Neuronal stem cell (in vitro differentiated cells): ENCODE measurements around the gene TAB2.

Source experiments
- DNase-seq: peaks from one replicate; pipeline ENCODE4 v3.0.0-alpha.2; 2013; ENCODE audit warnings: low spot score
- H2AFZ ChIP-seq: one replicate; pipeline ENCODE4 v1.6.1; 2013; ENCODE audit warnings: mild to moderate bottlenecking, low read length, inconsistent platforms
- H2AK5ac ChIP-seq: 2 replicates; pipeline ENCODE4 v1.6.1; 2013; ENCODE audit warnings: low read depth, mild to moderate bottlenecking, inconsistent platforms, low read length, moderate library complexity, mixed read lengths
- H2BK120ac ChIP-seq: 2 replicates; pipeline ENCODE4 v1.6.1; 2013; ENCODE audit warnings: low read depth, mild to moderate bottlenecking, inconsistent platforms, low read length, moderate library complexity, mixed read lengths
- H2BK12ac ChIP-seq: one replicate; pipeline ENCODE4 v1.6.1; 2013; ENCODE audit warnings: low read length, inconsistent platforms
- H2BK15ac ChIP-seq: 2 replicates; pipeline ENCODE4 v1.6.1; 2013; ENCODE audit warnings: mild to moderate bottlenecking, low read length, inconsistent platforms, mixed read lengths
- H2BK5ac ChIP-seq: one replicate; pipeline ENCODE4 v1.6.1; 2013; ENCODE audit warnings: inconsistent platforms, mild to moderate bottlenecking, low read length, moderate library complexity
- H3K14ac ChIP-seq: one replicate; pipeline ENCODE4 v1.6.1; 2013; ENCODE audit warnings: low read length, inconsistent platforms
- H3K18ac ChIP-seq: 2 replicates; pipeline ENCODE4 v1.6.1; 2013; ENCODE audit warnings: low read length, inconsistent platforms
- H3K23ac ChIP-seq: 2 replicates; pipeline ENCODE4 v1.6.1; 2013; ENCODE audit warnings: low read depth, mild to moderate bottlenecking, mixed read lengths, low read length, inconsistent platforms; ENCODE audit not compliant: poor library complexity
- H3K27ac ChIP-seq: replicated peaks from 3 replicates; pipeline ENCODE4 v1.5.1; 2013; ENCODE audit warnings: low read length, inconsistent platforms
- H3K27me3 ChIP-seq, 3 experiments: 2 replicates each; pipeline ENCODE4 v1.6.1; 2013; ENCODE audit warnings: low read length in 3 of 3, mild to moderate bottlenecking in 2 of 3, inconsistent platforms in 1 of 3, low read depth in 1 of 3, mixed read lengths in 1 of 3, moderate library complexity in 1 of 3; ENCODE audit not compliant: control insufficient read depth in 3 of 3, insufficient read depth in 3 of 3
- H3K36me3 ChIP-seq, 2 donors: replicated peaks in 1 of 2; 2 replicates each; pipeline ENCODE4 v1.6.1; 2013; ENCODE audit warnings: low read length in 2 of 2; ENCODE audit not compliant: control insufficient read depth in 2 of 2, insufficient read depth in 2 of 2
- H3K4ac ChIP-seq: 2 replicates; pipeline ENCODE4 v1.6.1; 2013; ENCODE audit warnings: inconsistent platforms, mild to moderate bottlenecking, low read length, moderate library complexity
- H3K4me1 ChIP-seq, 2 donors: 1 replicate in 1 of 2; 2 replicates in 1 of 2; pipeline ENCODE4 v1.6.1; 2013; ENCODE audit warnings: low read length in 2 of 2, low read depth in 1 of 2; ENCODE audit not compliant: control insufficient read depth in 2 of 2, insufficient read depth in 1 of 2
- H3K4me2 ChIP-seq: one replicate; pipeline ENCODE4 v1.6.1; 2013; ENCODE audit warnings: mild to moderate bottlenecking, low read length, inconsistent platforms; ENCODE audit not compliant: insufficient read depth, poor library complexity, severe bottlenecking
- H3K4me3 ChIP-seq, 2 donors: 2 replicates each; pipeline ENCODE4 v1.5.1; 2013; ENCODE audit warnings: low read length in 2 of 2, mild to moderate bottlenecking in 2 of 2, inconsistent platforms in 1 of 2, moderate library complexity in 1 of 2
- H3K79me1 ChIP-seq: one replicate; pipeline ENCODE4 v1.6.1; 2013; ENCODE audit warnings: low read depth, mild to moderate bottlenecking, inconsistent platforms, low read length, moderate library complexity
- H3K9ac ChIP-seq: one replicate; pipeline ENCODE4 v1.6.1; 2013; ENCODE audit warnings: mild to moderate bottlenecking, low read depth, low read length, inconsistent platforms; ENCODE audit not compliant: poor library complexity
- H3K9me3 ChIP-seq, 2 donors: replicated peaks in 1 of 2; 2 replicates each; pipeline versions ENCODE3 to v1.6.1; 2013; ENCODE audit warnings: low read length in 2 of 2, mild to moderate bottlenecking in 2 of 2, inconsistent platforms in 1 of 2, low read depth in 1 of 2, mixed read lengths in 1 of 2, moderate library complexity in 1 of 2; ENCODE audit not compliant: control insufficient read depth in 2 of 2, insufficient read depth in 1 of 2
- H4K8ac ChIP-seq: one replicate; pipeline ENCODE4 v1.6.1; 2013; ENCODE audit warnings: low read depth, mild to moderate bottlenecking, inconsistent platforms, low read length, moderate library complexity
- H4K91ac ChIP-seq: one replicate; pipeline ENCODE4 v1.6.1; 2013; ENCODE audit warnings: low read length, low read depth, mild to moderate bottlenecking, inconsistent platforms; ENCODE audit not compliant: poor library complexity
- WGBS, 2 donors: extraction: QIAGEN DNeasy Blood & Tissue Kit; methylation state at CpG; one replicate each; pipeline ENCODE4 v1.1.7; 2013; ENCODE audit warnings: missing lambda C conversion rate in 2 of 2, mixed read lengths in 1 of 2; ENCODE audit not compliant: insufficient read length in 2 of 2, insufficient replicate concordance in 1 of 2; ENCODE audit errors: extremely low coverage in 2 of 2; 5-methylcytosine and 5-hydroxymethylcytosine counted together

Gene TAB2

DNA sequence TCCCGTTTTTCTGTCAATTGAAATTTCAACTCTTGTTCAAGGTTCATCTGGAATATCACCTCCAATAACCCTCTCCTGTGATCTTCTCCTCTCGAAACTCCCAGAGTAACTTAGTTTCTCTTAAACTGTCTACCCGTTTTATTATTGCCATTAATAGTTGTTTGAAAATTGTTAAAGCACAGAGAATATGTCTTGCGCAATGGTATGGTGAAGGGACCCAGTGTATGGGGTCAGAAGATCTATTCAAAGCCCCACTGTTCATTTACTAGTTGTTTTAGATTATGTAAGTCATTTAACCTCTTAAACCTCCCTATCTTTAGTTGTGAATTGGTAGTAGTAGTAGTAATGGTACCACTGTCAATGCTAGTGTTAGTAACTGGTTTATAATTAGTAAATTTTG is 6.2 kb upstream of the TAB2 start:
- Histone ChIP-seq H2AK5ac (no peak overlapping the region), H2AFZ (no peak overlapping the region), H3K79me1 (no peaks in the 10 kb centered on the region), H4K91ac (no peak overlapping the region), H3K27ac (no peak overlapping the region), H3K4ac (no peak overlapping the region), H3K9me3 (no peaks in the 10 kb centered on the region), H2BK15ac (no peak overlapping the region), H2BK120ac (no peak overlapping the region), H4K8ac (no peak overlapping the region), H3K4me2 (no peak overlapping the region), H2BK5ac (no peak overlapping the region), H3K4me3 (no peak overlapping the region), H2BK12ac (no peak overlapping the region), H3K23ac (no peak overlapping the region), H3K27me3 (no peaks in the 10 kb centered on the region), H3K36me3 (no peaks in the 10 kb centered on the region), H3K9ac (no peak overlapping the region), H3K14ac (no peak overlapping the region), H3K4me1 (peaks cover 0 to 4% of the 10 kb centered on the region in 2 donors), H3K18ac (no peak overlapping the region)
- DNase-seq = no peak
- no CpG with 5 or more reads among the region's 4 CpGs for WGBS, 2 donors

DNA sequence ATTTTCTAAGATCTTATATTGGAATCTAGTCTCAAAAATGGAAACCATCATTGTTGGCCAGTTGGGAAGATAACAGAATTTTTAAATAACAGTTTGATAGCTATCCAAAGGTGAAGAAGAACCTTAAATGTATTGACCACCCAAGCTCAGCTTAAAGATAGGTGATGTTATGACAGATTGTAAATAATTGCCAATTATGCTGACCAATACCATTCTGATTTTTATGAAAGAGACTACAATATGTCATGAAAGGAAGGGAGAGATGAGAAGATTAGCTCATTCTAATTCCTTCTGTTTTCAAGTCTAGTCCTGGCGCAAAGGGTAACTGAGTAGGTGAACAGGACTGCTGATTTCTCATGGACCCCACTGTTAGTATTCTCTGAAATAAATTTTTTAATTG is 5.7 kb upstream of the TAB2 start:
- H3K4me3 ChIP-seq = no peak overlapping the region
- no peak overlapping the region for H3K9ac ChIP-seq

DNA sequence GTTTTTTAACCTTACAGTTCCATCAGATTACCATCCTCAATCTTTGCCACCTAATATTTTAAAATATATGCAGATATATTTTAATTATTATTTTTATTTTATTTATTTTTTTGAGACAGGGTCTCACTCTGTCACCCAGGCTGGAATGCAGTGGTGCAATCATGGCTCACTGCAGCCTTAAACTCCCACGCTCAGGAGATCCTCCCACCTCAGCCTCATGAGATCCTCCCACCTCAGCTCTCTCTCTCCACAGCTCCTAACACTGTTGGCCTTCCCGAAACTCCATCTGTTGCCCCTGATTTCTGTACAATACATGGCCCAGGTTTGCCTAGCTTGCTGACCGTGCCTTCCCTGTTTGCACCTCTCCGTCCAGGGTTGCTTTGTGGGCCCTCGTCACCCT is 4.4 kb upstream of the TAB2 start:
- Histone ChIP-seq H3K27ac (no peak overlapping the region), H2BK120ac (no peak overlapping the region), H2AK5ac (no peak overlapping the region), H3K4me1 (no peaks in the 10 kb centered on the region), H3K14ac (no peak overlapping the region), H3K9me3 (no peaks in the 10 kb centered on the region), H3K36me3 (no peaks in the 10 kb centered on the region), H3K27me3 (no peaks in the 10 kb centered on the region), H3K4me2 (no peak overlapping the region), H3K18ac (no peak overlapping the region), H4K8ac (no peak overlapping the region), H4K91ac (no peak overlapping the region), H2BK5ac (no peak overlapping the region), H2AFZ (no peak overlapping the region), H2BK12ac (no peak overlapping the region), H3K4ac (no peak overlapping the region), H3K4me3 (no peak overlapping the region), H3K9ac (no peak overlapping the region), H2BK15ac (no peak overlapping the region), H3K23ac (no peak overlapping the region), H3K79me1 (no peaks in the 10 kb centered on the region)
- DNase-seq = no peak
- no CpG with 5 or more reads among the region's 5 CpGs for WGBS, 2 donors

More for the DNA sequence above, 5.7 kb upstream of the TAB2 start:
- no peaks in the 10 kb centered on the region for H3K36me3 ChIP-seq
- no peak overlapping the region for H4K8ac ChIP-seq
- H3K9me3 ChIP-seq = no peaks in the 10 kb centered on the region
- H3K27ac ChIP-seq = no peak overlapping the region
- H3K23ac ChIP-seq = no peak overlapping the region
- no peak overlapping the region for H2AFZ ChIP-seq
- no peak overlapping the region for H3K18ac ChIP-seq
- no peak overlapping the region for H2BK120ac ChIP-seq
- H3K79me1 ChIP-seq = no peaks in the 10 kb centered on the region
- no peak overlapping the region for H3K4me2 ChIP-seq
- WGBS, 2 donors = no CpG with 5 or more reads among the region's 1 CpG
- peaks cover 0 to 4% of the 10 kb centered on the region in 2 donors for H3K4me1 ChIP-seq
- no peak overlapping the region for H3K4ac ChIP-seq
- H2AK5ac ChIP-seq = no peak overlapping the region
- no peak overlapping the region for H4K91ac ChIP-seq
- no peak overlapping the region for H2BK5ac ChIP-seq
- no peak overlapping the region for H2BK12ac ChIP-seq
- H3K14ac ChIP-seq = no peak overlapping the region
- no peak overlapping the region for H2BK15ac ChIP-seq
- no peaks in the 10 kb centered on the region for H3K27me3 ChIP-seq
- no peak for DNase-seq

DNA sequence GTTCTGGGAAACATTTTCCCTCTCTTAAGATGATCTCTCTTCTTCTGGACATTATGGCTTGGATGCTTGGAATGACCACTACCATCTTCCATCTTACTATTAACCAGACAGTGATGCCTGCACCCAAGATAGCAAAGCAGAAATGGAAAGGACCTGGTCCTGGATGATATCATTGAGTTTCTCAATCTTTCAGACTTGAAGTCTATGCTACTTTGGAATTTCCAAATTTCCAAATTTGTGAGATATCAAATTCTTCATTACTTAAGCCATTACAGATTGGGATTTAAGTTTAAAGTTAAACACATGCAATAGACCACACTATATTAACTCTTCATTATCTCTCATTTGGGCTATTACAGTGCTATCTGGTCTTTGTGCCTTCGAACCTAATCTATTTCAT is 3.7 kb upstream of the TAB2 start:
- H2BK12ac ChIP-seq = no peak overlapping the region
- no peak overlapping the region for H3K18ac ChIP-seq
- no peak overlapping the region for H3K4me2 ChIP-seq
- WGBS, 2 donors = no CpG with 5 or more reads among the region's 1 CpG
- no peak overlapping the region for H3K4ac ChIP-seq
- no peak overlapping the region for H4K8ac ChIP-seq
- no peak overlapping the region for H3K14ac ChIP-seq
- H2BK15ac ChIP-seq = no peak overlapping the region
- no peak overlapping the region for H3K23ac ChIP-seq
- no peak overlapping the region for H3K9ac ChIP-seq
- no peak overlapping the region for H3K4me3 ChIP-seq
- H2BK5ac ChIP-seq = no peak overlapping the region
- no peaks in the 10 kb centered on the region for H3K79me1 ChIP-seq
- no peak overlapping the region for H4K91ac ChIP-seq
- H3K4me1 ChIP-seq = no peaks in the 10 kb centered on the region
- H3K36me3 ChIP-seq = no peaks in the 10 kb centered on the region
- H3K27ac ChIP-seq = no peak overlapping the region
- H2AK5ac ChIP-seq = no peak overlapping the region
- H2AFZ ChIP-seq = no peak overlapping the region
- no peaks in the 10 kb centered on the region for H3K9me3 ChIP-seq
- no peak for DNase-seq
- H2BK120ac ChIP-seq = no peak overlapping the region
- H3K27me3 ChIP-seq = no peaks in the 10 kb centered on the region
